Ishikawa (cell line): ENCODE data around the gene SP8.

Source experiments
- CEBPB ChIP-seq: IDR thresholded peaks from 2 replicates; pipeline ENCODE4 v1.6.1; 2012
- CREB1 ChIP-seq: IDR thresholded peaks from 2 replicates; pipeline ENCODE4 v1.6.1; 2012; ENCODE audit warnings: low read depth
- EGR1 ChIP-seq: IDR thresholded peaks from 2 replicates; pipeline ENCODE4 v1.6.1; 2012
- EP300 ChIP-seq: IDR thresholded peaks from 2 replicates; pipeline ENCODE4 v1.6.1; 2012; ENCODE audit warnings: borderline replicate concordance
- FOXM1 ChIP-seq: IDR thresholded peaks from 2 replicates; pipeline ENCODE4 v1.6.1; 2012; ENCODE audit warnings: low read depth, borderline replicate concordance
- MAX ChIP-seq: IDR thresholded peaks from 2 replicates; pipeline ENCODE4 v1.6.1; 2012
- NFIC ChIP-seq: IDR thresholded peaks from 2 replicates; pipeline ENCODE4 v1.6.1; 2012
- RAD21 ChIP-seq: IDR thresholded peaks from 2 replicates; pipeline ENCODE4 v1.6.1; 2012; ENCODE audit warnings: low read depth
- REST ChIP-seq: IDR thresholded peaks from 2 replicates; pipeline ENCODE4 v1.6.1; 2012; ENCODE audit warnings: low read depth, mild to moderate bottlenecking
- TAF1 ChIP-seq: IDR thresholded peaks from 2 replicates; pipeline ENCODE4 v1.6.1; 2012; ENCODE audit warnings: low read depth, mild to moderate bottlenecking
- TCF12 ChIP-seq: IDR thresholded peaks from 2 replicates; pipeline ENCODE4 v1.6.1; 2012; ENCODE audit warnings: low read depth
- TEAD4 ChIP-seq: IDR thresholded peaks from 2 replicates; pipeline ENCODE4 v1.6.1; 2012
- USF1 ChIP-seq: IDR thresholded peaks from 2 replicates; pipeline ENCODE4 v1.6.1; 2012
- YY1 ChIP-seq: IDR thresholded peaks from 2 replicates; pipeline ENCODE4 v1.6.1; 2012; ENCODE audit warnings: low read depth
- ZBTB7A ChIP-seq: IDR thresholded peaks from 2 replicates; pipeline ENCODE4 v1.6.1; 2012; ENCODE audit warnings: low read depth

Gene SP8

GRCh38 chr7:20828947-20829346 lies 42.3 kb upstream of the SP8 start:
- TF ChIP-seq REST = no peak
- TF ChIP-seq ZBTB7A = no peak
- no peak for TF ChIP-seq EGR1
- TF ChIP-seq MAX = no peak
- no peak for TF ChIP-seq CREB1

GRCh38 chr7:20827172-20827571 lies 40.5 kb upstream of the SP8 start:
- no peak for TF ChIP-seq YY1

GRCh38 chr7:20826243-20826642 lies 39.6 kb upstream of the SP8 start:
- TF ChIP-seq TEAD4 = no peak
- no peak for TF ChIP-seq TAF1
- TF ChIP-seq NFIC = no peak
- no peak for TF ChIP-seq EGR1
- TF ChIP-seq MAX = no peak
- no peak for TF ChIP-seq YY1
- no peak for TF ChIP-seq ZBTB7A
- no peak for TF ChIP-seq RAD21
- TF ChIP-seq USF1 = no peak
- TF ChIP-seq FOXM1 = no peak
- TF ChIP-seq EP300 = no peak
- no peak for TF ChIP-seq TCF12
- no peak for TF ChIP-seq CREB1
- no peak for TF ChIP-seq REST

- TF ChIP-seq FOXM1 (no peak), RAD21 (no peak), TEAD4 (no peak), EP300 (no peak), REST (no peak), CEBPB (no peak), USF1 (no peak), NFIC (no peak), EGR1 (no peak), YY1 (no peak), MAX (no peak), TAF1 (no peak), CREB1 (no peak), ZBTB7A (no peak)
Measured at GRCh38 chr7:20825555-20825954, 38.9 kb upstream of the SP8 start.

- no peak for TF ChIP-seq MAX
- peak; percentile 62 for TF ChIP-seq CEBPB
Measured at GRCh38 chr7:20816372-20816959, 29.8 kb upstream of the SP8 start.
